Measurements from ENCODE around the gene TLR10.

DNA sequence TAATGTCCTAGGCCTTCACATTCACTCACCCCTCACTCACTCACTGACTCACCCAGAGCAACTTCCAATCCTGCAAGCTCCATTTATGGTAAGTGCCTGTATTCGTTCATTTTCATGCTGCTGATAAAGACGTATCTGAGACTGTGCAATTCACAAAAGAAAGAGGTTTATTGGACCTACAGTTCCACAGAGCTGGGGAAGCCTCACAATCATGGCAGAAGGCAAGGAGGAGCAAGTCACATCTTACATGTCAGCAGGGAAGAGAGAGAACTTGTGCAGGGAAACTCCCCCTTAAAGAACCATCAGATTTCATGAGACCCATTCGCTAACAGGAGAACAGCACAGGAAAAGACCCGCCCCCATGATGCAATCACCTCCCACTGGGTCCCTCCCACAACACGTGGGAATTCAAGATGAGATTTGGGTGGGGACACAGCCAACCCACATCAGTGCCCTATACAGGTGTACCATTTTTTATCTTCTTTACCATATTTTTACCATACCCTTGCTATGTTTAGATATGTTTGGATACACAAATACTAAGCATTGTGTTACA, 40.0 kb upstream of the TLR10 start:
- TF ChIP-seq, protein P1, sequence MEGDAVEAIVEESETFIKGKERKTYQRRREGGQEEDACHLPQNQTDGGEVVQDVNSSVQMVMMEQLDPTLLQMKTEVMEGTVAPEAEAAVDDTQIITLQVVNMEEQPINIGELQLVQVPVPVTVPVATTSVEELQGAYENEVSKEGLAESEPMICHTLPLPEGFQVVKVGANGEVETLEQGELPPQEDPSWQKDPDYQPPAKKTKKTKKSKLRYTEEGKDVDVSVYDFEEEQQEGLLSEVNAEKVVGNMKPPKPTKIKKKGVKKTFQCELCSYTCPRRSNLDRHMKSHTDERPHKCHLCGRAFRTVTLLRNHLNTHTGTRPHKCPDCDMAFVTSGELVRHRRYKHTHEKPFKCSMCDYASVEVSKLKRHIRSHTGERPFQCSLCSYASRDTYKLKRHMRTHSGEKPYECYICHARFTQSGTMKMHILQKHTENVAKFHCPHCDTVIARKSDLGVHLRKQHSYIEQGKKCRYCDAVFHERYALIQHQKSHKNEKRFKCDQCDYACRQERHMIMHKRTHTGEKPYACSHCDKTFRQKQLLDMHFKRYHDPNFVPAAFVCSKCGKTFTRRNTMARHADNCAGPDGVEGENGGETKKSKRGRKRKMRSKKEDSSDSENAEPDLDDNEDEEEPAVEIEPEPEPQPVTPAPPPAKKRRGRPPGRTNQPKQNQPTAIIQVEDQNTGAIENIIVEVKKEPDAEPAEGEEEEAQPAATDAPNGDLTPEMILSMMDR (IDR thresholded peaks at IDR 0.05; ENCODE audit: borderline replicate concordance, extremely low read depth, low read length, poor library complexity, severe bottlenecking) = no peak
- TF ChIP-seq EZH2 (IDR thresholded peaks at IDR 0.05; ENCODE audit: borderline replicate concordance, low read depth, low read length, severe bottlenecking) = no peak
